Stromal cell of bone marrow (primary cell): ENCODE results near the gene GPR152.
"Not testable (repeated sequence)": the region's sequence is repeated elsewhere in the genome, so short reads cannot be mapped to it uniquely, and the experiment has no call there.

ENCODE experiments used
- DNase-seq: peaks from one replicate; pipeline ENCODE4 v3.0.0-alpha.2; 2012; ENCODE audit warnings: low read depth

GPR152 gene

GRCh38 chr11:67439321-67440228, 13.0 kb downstream of the GPR152 start:
- DNase-seq = no peak

- DNase-seq = no peak
These were observed 14.2 kb downstream of the GPR152 start for GRCh38 chr11:67438158-67438902.

- no peak for DNase-seq
These were observed 14.7 kb downstream of the GPR152 start for GRCh38 chr11:67437809-67438157.

GRCh38 chr11:67437082-67437808, 15.3 kb downstream of the GPR152 start, which contains the start of gene PTPRCAP:
Gene PTPRCAP (minus strand): TSS chr11:67437682. CDS start chr11:67437619, 63 bp downstream.
- DNase-seq = no peak

- no peak for DNase-seq
These were observed 16.0 kb downstream of the GPR152 start for GRCh38 chr11:67436459-67437081.

GRCh38 chr11:67435727-67436458, 16.6 kb downstream of the GPR152 start:
- DNase-seq = no peak

- DNase-seq = no peak
These were observed 17.4 kb downstream of the GPR152 start for GRCh38 chr11:67435031-67435726.

GRCh38 chr11:67434395-67434881, 18.1 kb downstream of the GPR152 start:
- DNase-seq = no peak

GRCh38 chr11:67433536-67434394, 18.8 kb downstream of the GPR152 start:
- DNase-seq = no peak

- no peak for DNase-seq
These were observed 19.7 kb downstream of the GPR152 start for GRCh38 chr11:67432655-67433349.

GRCh38 chr11:67431346-67432249, 20.9 kb downstream of the GPR152 start:
- no peak for DNase-seq

- no peak for DNase-seq
These were observed 22.8 kb downstream of the GPR152 start for GRCh38 chr11:67429722-67430121.

GRCh38 chr11:67429038-67429668, 23.4 kb downstream of the GPR152 start:
- no peak for DNase-seq

- peak; percentile 95 for DNase-seq
These were observed 24.2 kb downstream of the GPR152 start, which contains the start of gene RPS6KB2 for GRCh38 chr11:67428052-67429001. Gene RPS6KB2 (plus strand): TSS chr11:67428494. CDS start chr11:67428546, 52 bp downstream.

GRCh38 chr11:67427364-67427859, 25.1 kb downstream of the GPR152 start:
- DNase-seq = not testable (repeated sequence)
